Measurements from ENCODE around the gene ABCA3.

ABCA3 gene

DNA sequence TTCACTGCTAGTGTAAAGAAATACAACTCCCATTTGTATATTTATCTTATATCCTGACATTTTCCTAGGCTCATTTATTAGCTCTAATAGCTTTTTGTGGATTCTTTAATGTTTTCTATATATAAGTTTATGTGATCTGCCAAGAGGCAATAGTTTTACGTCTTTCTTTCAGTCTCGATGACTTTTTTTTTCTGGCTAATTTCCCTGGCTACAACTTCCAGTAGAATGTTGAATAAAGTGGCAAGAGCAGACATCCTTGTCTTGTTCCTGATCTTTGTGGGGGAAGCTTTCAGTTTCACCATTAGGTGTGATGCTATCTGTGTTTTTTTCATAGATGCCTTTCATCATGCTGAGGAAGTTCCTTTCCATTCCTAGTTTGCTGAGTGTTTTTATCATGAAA is 43.9 kb upstream of the ABCA3 start:
- no peak for DNase-seq (ENCODE audit: low spot score)
- in situ Hi-C loops (cut with MboI; ENCODE audit: low sequenced_read_pairs, unreplicated experiment) = no loop called here
- no peak for TF ChIP-seq CTCF (IDR thresholded peaks at IDR 0.05; ENCODE audit: borderline replicate concordance, control extremely low read depth, extremely low read depth, insufficient read depth, missing control alignments)

GRCh38 chr16:2383501-2383900 is 43.0 kb upstream of the ABCA3 start:
- DNase-seq (ENCODE audit: low spot score) = no peak
- in situ Hi-C loops (cut with MboI; ENCODE audit: low sequenced_read_pairs, unreplicated experiment) = no loop called here
- no peak for TF ChIP-seq CTCF (IDR thresholded peaks at IDR 0.05; ENCODE audit: borderline replicate concordance, control extremely low read depth, extremely low read depth, insufficient read depth, missing control alignments)

DNA sequence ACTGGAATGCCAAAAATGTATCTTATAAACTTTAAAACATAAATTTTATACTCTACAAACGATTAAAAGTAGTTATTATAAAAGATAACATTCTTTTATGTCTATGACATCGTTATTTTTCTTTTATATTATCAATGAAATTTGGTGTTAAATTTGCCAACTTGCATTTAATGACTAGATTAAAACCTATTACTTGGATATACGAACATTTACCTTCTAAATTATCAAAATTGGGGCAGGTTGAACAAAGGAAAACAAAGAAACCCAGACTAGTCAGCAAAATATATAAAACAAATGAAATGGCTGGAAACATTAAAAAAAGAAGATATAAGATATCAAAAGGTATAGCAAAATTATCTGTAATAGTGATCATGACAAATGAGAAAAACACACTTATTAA is 34.1 kb upstream of the ABCA3 start:
- no peak for TF ChIP-seq CTCF (IDR thresholded peaks at IDR 0.05; ENCODE audit: borderline replicate concordance, control extremely low read depth, extremely low read depth, insufficient read depth, missing control alignments)
- in situ Hi-C loops (cut with MboI; ENCODE audit: low sequenced_read_pairs, unreplicated experiment) = no loop called here
- DNase-seq (ENCODE audit: low spot score) = no peak

GRCh38 chr16:2373176-2373575 is 32.6 kb upstream of the ABCA3 start:
- in situ Hi-C loops (cut with MboI; ENCODE audit: low sequenced_read_pairs, unreplicated experiment) = no loop called here
- TF ChIP-seq CTCF (IDR thresholded peaks at IDR 0.05; ENCODE audit: borderline replicate concordance, control extremely low read depth, extremely low read depth, insufficient read depth, missing control alignments) = no peak
- DNase-seq (ENCODE audit: low spot score) = no peak

DNA sequence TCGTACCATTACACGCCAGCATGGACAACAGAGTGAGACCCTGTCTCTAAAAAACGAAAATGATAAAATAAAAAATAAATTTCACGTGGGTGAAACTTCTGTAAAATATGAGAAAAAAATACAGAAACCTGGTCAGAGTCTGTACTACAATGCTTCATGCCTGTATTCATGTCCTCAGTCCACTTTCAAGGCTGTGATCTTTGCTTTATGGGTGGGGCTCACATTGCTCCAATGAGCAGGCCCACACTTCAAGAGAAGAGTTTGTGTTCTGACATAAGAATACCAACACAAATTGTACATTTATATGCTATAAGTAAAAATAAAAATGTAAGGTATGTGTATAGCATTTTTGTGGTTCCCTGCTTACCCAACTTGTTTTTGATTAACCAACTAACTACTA is 32.2 kb upstream of the ABCA3 start:
- in situ Hi-C loops (cut with MboI; ENCODE audit: low sequenced_read_pairs, unreplicated experiment) = no loop called here
- no peak for DNase-seq (ENCODE audit: low spot score)
- TF ChIP-seq CTCF (IDR thresholded peaks at IDR 0.05; ENCODE audit: borderline replicate concordance, control extremely low read depth, extremely low read depth, insufficient read depth, missing control alignments) = no peak

GRCh38 chr16:2371421-2371820 is 30.9 kb upstream of the ABCA3 start:
- in situ Hi-C loops (cut with MboI; ENCODE audit: low sequenced_read_pairs, unreplicated experiment) = no loop called here
- DNase-seq (ENCODE audit: low spot score) = no peak
- no peak for TF ChIP-seq CTCF (IDR thresholded peaks at IDR 0.05; ENCODE audit: borderline replicate concordance, control extremely low read depth, extremely low read depth, insufficient read depth, missing control alignments)

DNA sequence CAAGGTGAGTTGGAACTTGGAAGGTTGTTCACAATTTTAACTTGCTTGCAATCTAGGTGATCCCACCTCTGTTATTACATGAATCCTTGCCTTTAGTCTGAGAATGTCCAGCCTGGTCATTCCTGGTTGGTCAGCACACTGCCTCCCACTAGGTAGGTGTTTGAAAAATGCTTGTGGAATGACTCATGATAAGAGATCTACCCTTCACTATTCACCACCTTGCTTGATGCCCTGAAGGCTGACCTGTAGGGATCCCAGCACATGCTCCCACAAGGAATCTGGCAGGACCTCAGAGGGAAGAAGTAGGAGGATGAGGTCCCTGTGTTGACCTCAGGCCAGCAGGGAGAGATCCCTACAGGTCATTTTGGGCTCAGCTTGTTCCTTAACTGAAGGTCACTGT is 30.2 kb upstream of the ABCA3 start:
- TF ChIP-seq CTCF (IDR thresholded peaks at IDR 0.05; ENCODE audit: borderline replicate concordance, control extremely low read depth, extremely low read depth, insufficient read depth, missing control alignments) = no peak
- DNase-seq (ENCODE audit: low spot score) = no peak
- in situ Hi-C loops (cut with MboI; ENCODE audit: low sequenced_read_pairs, unreplicated experiment) = no loop called here
